Mammary epithelial cell (primary cell): ENCODE results near the gene APOL5.

Experiments used
- CTCF ChIP-seq, 2 donors: IDR thresholded peaks in 1 of 2; conservative IDR thresholded peaks in 1 of 2; 2 replicates each; pipeline ENCODE4 v1.5.1; 2011 to 2012; ENCODE audit warnings: inconsistent platforms in 2 of 2, low read length in 2 of 2, mild to moderate bottlenecking in 2 of 2, control low read depth in 1 of 2, low read depth in 1 of 2; ENCODE audit not compliant: insufficient read depth in 1 of 2; ENCODE audit errors: extremely low read depth in 1 of 2
- EZH2 ChIP-seq: IDR thresholded peaks from 2 replicates; pipeline ENCODE4 v1.6.1; 2012; ENCODE audit warnings: low read length, inconsistent platforms, borderline replicate concordance

- TF ChIP-seq CTCF (conservative IDR thresholded peaks at IDR 0.05 in 1 of 2, IDR thresholded peaks at IDR 0.05 in 1 of 2; ENCODE audit: extremely low read depth in 1 of 2, insufficient read depth in 1 of 2, low read depth in 1 of 2, low read length in 2 of 2), result no peak
- TF ChIP-seq EZH2, result no peak
Measured at GRCh38 chr22:35746946-35747703, 29.5 kb downstream of the APOL5 start.
